Measurements from ENCODE around the gene UVRAG.

Gene UVRAG

DNA sequence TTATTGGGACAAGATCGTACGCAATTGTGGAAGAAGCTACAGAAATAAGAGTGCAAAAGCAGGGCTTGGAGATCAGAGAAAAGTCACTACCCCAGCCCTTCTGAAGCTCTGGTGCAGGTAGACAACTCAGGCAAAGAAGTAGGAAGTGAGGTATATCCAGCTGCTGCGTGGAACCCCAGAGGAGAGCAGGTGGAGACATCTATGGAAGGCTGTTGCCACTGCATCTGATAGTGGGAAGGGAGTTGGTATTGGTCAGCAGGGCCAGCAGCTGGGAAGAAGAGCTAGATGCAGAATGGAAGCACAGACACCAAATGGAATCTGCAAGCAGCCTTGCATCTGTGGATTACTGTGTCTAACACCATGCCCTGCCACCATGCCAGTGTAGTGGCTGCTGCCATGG is 226.2 kb downstream of the UVRAG start:
- Histone ChIP-seq H4K8ac (ENCODE audit: low read depth, low read length) (no peak overlapping the region), H2AK5ac (ENCODE audit: low read length) (no peak overlapping the region), H3K27me3 (ENCODE audit: insufficient read depth, low read length, poor library complexity) (no peaks in the 10 kb centered on the region), H3K4me1 (ENCODE audit: control insufficient read depth, low read depth, low read length) (no peaks in the 10 kb centered on the region), H3K79me2 (ENCODE audit: control insufficient read depth, insufficient read depth, low read length) (no peaks in the 10 kb centered on the region), H3K4ac (ENCODE audit: low read depth, low read length) (no peak overlapping the region), H3K79me1 (ENCODE audit: low read length) (no peaks in the 10 kb centered on the region), H3K9ac (ENCODE audit: low read length) (no peak overlapping the region), H2BK5ac (ENCODE audit: low read length) (no peak overlapping the region), H3K27ac (ENCODE audit: low read depth, low read length) (no peak overlapping the region), H3K4me3 (ENCODE audit: low read length) (no peak overlapping the region), H3K56ac (ENCODE audit: low read length) (no peak overlapping the region), H3K18ac (ENCODE audit: low read length) (no peak overlapping the region), H3K4me2 (ENCODE audit: low read length) (no peak overlapping the region), H2BK15ac (replicated peaks; ENCODE audit: low read depth) (no peak overlapping the region), H2BK120ac (ENCODE audit: low read depth, low read length) (no peak overlapping the region), H3K36me3 (ENCODE audit: control insufficient read depth, insufficient read depth, low read length) (no peaks in the 10 kb centered on the region), H4K5ac (ENCODE audit: low read length) (no peak overlapping the region), H3K23ac (ENCODE audit: low read length) (no peak overlapping the region)
- DNase-seq: peak; percentile 46
- WGBS (ENCODE audit: extremely low coverage, insufficient coverage, low lambda C conversion rate): no CpG with 5 or more reads among the region's 3 CpGs

DNA sequence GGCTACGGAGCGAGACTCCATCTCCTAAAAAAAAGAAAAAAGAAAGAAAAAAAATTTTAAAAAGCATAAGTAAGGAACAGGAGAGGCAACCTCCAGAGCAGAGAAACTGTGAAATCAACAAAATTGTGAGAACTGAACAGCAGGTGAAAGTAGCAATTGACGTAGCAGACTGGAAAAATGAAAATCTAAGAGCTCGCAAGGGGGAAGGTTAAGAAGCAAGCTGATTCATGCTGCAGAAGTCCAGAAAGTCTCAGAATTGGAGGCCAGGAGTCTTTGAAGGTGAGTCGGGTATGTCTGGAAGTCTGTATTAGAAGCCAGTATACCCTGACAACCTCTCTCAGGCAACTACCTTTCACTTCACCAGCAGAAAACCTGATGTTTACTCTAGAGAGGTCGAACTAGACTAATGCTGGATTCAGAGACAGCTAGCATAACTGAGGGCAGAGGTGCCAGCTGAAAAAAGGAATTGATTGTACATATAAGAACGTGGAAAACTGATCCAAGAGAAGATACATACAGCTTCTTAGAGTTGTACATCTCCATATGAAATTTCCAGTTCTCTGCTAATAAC is 229.8 kb downstream of the UVRAG start:
- Histone ChIP-seq H3K23ac (ENCODE audit: low read length) (no peak overlapping the region), H4K5ac (ENCODE audit: low read length) (no peak overlapping the region), H4K8ac (ENCODE audit: low read depth, low read length) (no peak overlapping the region), H3K9ac (ENCODE audit: low read length) (no peak overlapping the region), H3K79me1 (ENCODE audit: low read length) (no peaks in the 10 kb centered on the region), H2BK15ac (replicated peaks; ENCODE audit: low read depth) (no peak overlapping the region), H3K79me2 (ENCODE audit: control insufficient read depth, insufficient read depth, low read length) (no peaks in the 10 kb centered on the region), H2BK5ac (ENCODE audit: low read length) (no peak overlapping the region), H3K4me2 (ENCODE audit: low read length) (no peak overlapping the region), H3K18ac (ENCODE audit: low read length) (no peak overlapping the region), H3K36me3 (ENCODE audit: control insufficient read depth, insufficient read depth, low read length) (no peaks in the 10 kb centered on the region), H3K4me1 (ENCODE audit: control insufficient read depth, low read depth, low read length) (no peaks in the 10 kb centered on the region), H3K56ac (ENCODE audit: low read length) (no peak overlapping the region), H2BK120ac (ENCODE audit: low read depth, low read length) (no peak overlapping the region), H3K27ac (ENCODE audit: low read depth, low read length) (no peak overlapping the region), H3K27me3 (ENCODE audit: insufficient read depth, low read length, poor library complexity) (no peaks in the 10 kb centered on the region), H2AK5ac (ENCODE audit: low read length) (no peak overlapping the region), H3K4me3 (ENCODE audit: low read length) (no peak overlapping the region), H3K4ac (ENCODE audit: low read depth, low read length) (no peak overlapping the region)
- DNase-seq: no peak
- WGBS (ENCODE audit: extremely low coverage, insufficient coverage, low lambda C conversion rate): no CpG with 5 or more reads among the region's 7 CpGs

DNA sequence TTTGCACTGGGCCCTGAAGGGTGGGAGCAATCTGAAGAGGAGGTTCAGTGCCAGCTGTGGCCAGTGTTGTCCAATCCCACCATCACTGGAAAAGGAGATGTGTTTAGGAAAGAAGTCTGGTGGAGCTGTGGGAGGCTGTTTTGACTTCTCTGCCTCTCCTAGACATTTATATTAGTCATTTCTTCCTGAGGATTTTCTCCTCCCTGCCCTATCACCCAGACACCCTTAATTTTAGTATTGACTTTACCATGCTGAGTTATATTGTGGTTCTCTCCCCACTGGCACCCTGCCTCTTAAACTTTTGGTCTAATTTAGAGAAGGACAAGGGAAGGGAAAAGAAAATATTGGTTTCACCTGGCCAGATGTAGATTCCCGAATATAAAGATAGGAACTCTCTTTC is 232.2 kb downstream of the UVRAG start:
- no peaks in the 10 kb centered on the region for H3K27me3 ChIP-seq (ENCODE audit: insufficient read depth, low read length, poor library complexity)
- H3K18ac ChIP-seq (ENCODE audit: low read length): no peak overlapping the region
- H3K56ac ChIP-seq (ENCODE audit: low read length): no peak overlapping the region
- H3K4ac ChIP-seq (ENCODE audit: low read depth, low read length): no peak overlapping the region
- no CpG with 5 or more reads among the region's 1 CpG for WGBS (ENCODE audit: extremely low coverage, insufficient coverage, low lambda C conversion rate)
- H3K4me1 ChIP-seq (ENCODE audit: control insufficient read depth, low read depth, low read length): no peaks in the 10 kb centered on the region
- H3K4me2 ChIP-seq (ENCODE audit: low read length): no peak overlapping the region
- H3K9ac ChIP-seq (ENCODE audit: low read length): no peak overlapping the region
- H3K4me3 ChIP-seq (ENCODE audit: low read length): no peak overlapping the region
- no peak overlapping the region for H2BK5ac ChIP-seq (ENCODE audit: low read length)
- H4K8ac ChIP-seq (ENCODE audit: low read depth, low read length): no peak overlapping the region
- no peak overlapping the region for H3K23ac ChIP-seq (ENCODE audit: low read length)
- H2BK120ac ChIP-seq (ENCODE audit: low read depth, low read length): no peak overlapping the region
- no peak for DNase-seq
- H2AK5ac ChIP-seq (ENCODE audit: low read length): no peak overlapping the region
- H3K27ac ChIP-seq (ENCODE audit: low read depth, low read length): no peak overlapping the region
- H4K5ac ChIP-seq (ENCODE audit: low read length): no peak overlapping the region
- no peak overlapping the region for H2BK15ac ChIP-seq (replicated peaks; ENCODE audit: low read depth)
- H3K79me2 ChIP-seq (ENCODE audit: control insufficient read depth, insufficient read depth, low read length): no peaks in the 10 kb centered on the region
- no peaks in the 10 kb centered on the region for H3K36me3 ChIP-seq (ENCODE audit: control insufficient read depth, insufficient read depth, low read length)
- H3K79me1 ChIP-seq (ENCODE audit: low read length): no peaks in the 10 kb centered on the region

DNA sequence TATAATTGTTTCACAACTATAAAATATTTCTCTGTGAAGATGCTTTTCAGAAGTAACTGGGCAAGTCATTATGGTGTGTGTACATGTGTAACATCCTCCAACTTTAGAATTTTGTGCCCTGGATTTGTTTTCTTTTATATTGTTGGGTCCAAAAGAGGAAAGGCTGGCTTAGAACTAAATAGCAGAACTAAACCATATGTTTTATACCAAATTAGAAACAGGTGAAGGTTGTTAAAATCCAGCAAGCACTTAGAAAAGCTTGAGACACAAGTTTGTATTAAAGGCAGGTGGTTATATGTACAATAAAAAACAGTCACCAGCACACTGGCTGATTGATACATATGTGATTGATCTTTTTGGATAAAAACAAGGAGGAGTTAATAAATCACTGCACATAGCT is 232.8 kb downstream of the UVRAG start:
- no peak overlapping the region for H3K4me3 ChIP-seq (ENCODE audit: low read length)
- no peak overlapping the region for H3K9ac ChIP-seq (ENCODE audit: low read length)
- H4K5ac ChIP-seq (ENCODE audit: low read length): no peak overlapping the region
- H3K79me2 ChIP-seq (ENCODE audit: control insufficient read depth, insufficient read depth, low read length): no peaks in the 10 kb centered on the region
- H3K36me3 ChIP-seq (ENCODE audit: control insufficient read depth, insufficient read depth, low read length): no peaks in the 10 kb centered on the region
- no peak overlapping the region for H3K18ac ChIP-seq (ENCODE audit: low read length)
- no peak overlapping the region for H2BK120ac ChIP-seq (ENCODE audit: low read depth, low read length)
- H3K27me3 ChIP-seq (ENCODE audit: insufficient read depth, low read length, poor library complexity): no peaks in the 10 kb centered on the region
- H3K27ac ChIP-seq (ENCODE audit: low read depth, low read length): no peak overlapping the region
- no peak overlapping the region for H2BK5ac ChIP-seq (ENCODE audit: low read length)
- H3K4me2 ChIP-seq (ENCODE audit: low read length): no peak overlapping the region
- H3K4ac ChIP-seq (ENCODE audit: low read depth, low read length): no peak overlapping the region
- H3K56ac ChIP-seq (ENCODE audit: low read length): no peak overlapping the region
- H2AK5ac ChIP-seq (ENCODE audit: low read length): no peak overlapping the region
- H3K79me1 ChIP-seq (ENCODE audit: low read length): no peaks in the 10 kb centered on the region
- H3K4me1 ChIP-seq (ENCODE audit: control insufficient read depth, low read depth, low read length): no peaks in the 10 kb centered on the region
- DNase-seq: no peak
- no peak overlapping the region for H2BK15ac ChIP-seq (replicated peaks; ENCODE audit: low read depth)
- H4K8ac ChIP-seq (ENCODE audit: low read depth, low read length): no peak overlapping the region
- no peak overlapping the region for H3K23ac ChIP-seq (ENCODE audit: low read length)

DNA sequence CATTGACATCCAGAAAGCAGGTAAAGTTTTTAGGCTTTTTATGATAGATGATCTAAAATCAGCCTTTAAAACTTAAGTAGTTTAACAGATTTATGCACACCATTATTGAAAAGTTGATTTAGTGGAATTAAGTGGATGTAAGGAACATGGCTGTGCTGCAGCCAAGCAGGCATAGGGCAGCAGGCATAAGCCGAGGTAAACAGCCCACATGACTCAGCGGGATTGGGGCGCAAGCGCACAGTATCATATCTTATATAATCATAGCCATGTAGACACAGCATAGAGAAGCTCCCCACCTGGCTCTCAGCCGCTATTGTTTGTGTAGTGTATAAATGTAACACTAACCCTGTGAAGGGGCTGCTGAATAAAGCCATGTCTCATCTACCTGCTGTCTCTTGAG is 233.8 kb downstream of the UVRAG start:
- H3K9ac ChIP-seq (ENCODE audit: low read length): no peak overlapping the region
- H2BK120ac ChIP-seq (ENCODE audit: low read depth, low read length): no peak overlapping the region
- no peak overlapping the region for H4K8ac ChIP-seq (ENCODE audit: low read depth, low read length)
- H3K27ac ChIP-seq (ENCODE audit: low read depth, low read length): no peak overlapping the region
- no peak overlapping the region for H2AK5ac ChIP-seq (ENCODE audit: low read length)
- H3K4me2 ChIP-seq (ENCODE audit: low read length): no peak overlapping the region
- H3K4ac ChIP-seq (ENCODE audit: low read depth, low read length): no peak overlapping the region
- H2BK15ac ChIP-seq (replicated peaks; ENCODE audit: low read depth): no peak overlapping the region
- no peak overlapping the region for H4K5ac ChIP-seq (ENCODE audit: low read length)
- no peaks in the 10 kb centered on the region for H3K79me2 ChIP-seq (ENCODE audit: control insufficient read depth, insufficient read depth, low read length)
- no peak overlapping the region for H3K56ac ChIP-seq (ENCODE audit: low read length)
- no peak overlapping the region for H3K18ac ChIP-seq (ENCODE audit: low read length)
- no peak overlapping the region for H3K23ac ChIP-seq (ENCODE audit: low read length)
- H3K79me1 ChIP-seq (ENCODE audit: low read length): no peaks in the 10 kb centered on the region
- H3K27me3 ChIP-seq (ENCODE audit: insufficient read depth, low read length, poor library complexity): no peaks in the 10 kb centered on the region
- H2BK5ac ChIP-seq (ENCODE audit: low read length): no peak overlapping the region
- DNase-seq: peak; percentile 67
- H3K36me3 ChIP-seq (ENCODE audit: control insufficient read depth, insufficient read depth, low read length): no peaks in the 10 kb centered on the region
- H3K4me1 ChIP-seq (ENCODE audit: control insufficient read depth, low read depth, low read length): no peaks in the 10 kb centered on the region
- H3K4me3 ChIP-seq (ENCODE audit: low read length): no peak overlapping the region
- WGBS (ENCODE audit: extremely low coverage, insufficient coverage, low lambda C conversion rate): no CpG with 5 or more reads among the region's 5 CpGs

GRCh38 chr11:76049511-76049910 is 234.5 kb downstream of the UVRAG start:
- H3K36me3 ChIP-seq (ENCODE audit: control insufficient read depth, insufficient read depth, low read length): no peaks in the 10 kb centered on the region
- H3K18ac ChIP-seq (ENCODE audit: low read length): no peak overlapping the region
- no peaks in the 10 kb centered on the region for H3K4me1 ChIP-seq (ENCODE audit: control insufficient read depth, low read depth, low read length)
- H3K79me1 ChIP-seq (ENCODE audit: low read length): no peaks in the 10 kb centered on the region
- no peak overlapping the region for H3K4me2 ChIP-seq (ENCODE audit: low read length)
- no peak overlapping the region for H2BK120ac ChIP-seq (ENCODE audit: low read depth, low read length)
- no peak overlapping the region for H3K56ac ChIP-seq (ENCODE audit: low read length)
- H3K4me3 ChIP-seq (ENCODE audit: low read length): no peak overlapping the region
- no peak overlapping the region for H3K27ac ChIP-seq (ENCODE audit: low read depth, low read length)
- H4K8ac ChIP-seq (ENCODE audit: low read depth, low read length): no peak overlapping the region
- H4K5ac ChIP-seq (ENCODE audit: low read length): no peak overlapping the region
- no peaks in the 10 kb centered on the region for H3K27me3 ChIP-seq (ENCODE audit: insufficient read depth, low read length, poor library complexity)
- H2AK5ac ChIP-seq (ENCODE audit: low read length): no peak overlapping the region
- DNase-seq: no peak
- H3K79me2 ChIP-seq (ENCODE audit: control insufficient read depth, insufficient read depth, low read length): no peaks in the 10 kb centered on the region
- no CpG with 5 or more reads among the region's 3 CpGs for WGBS (ENCODE audit: extremely low coverage, insufficient coverage, low lambda C conversion rate)
- H3K23ac ChIP-seq (ENCODE audit: low read length): no peak overlapping the region
- no peak overlapping the region for H2BK5ac ChIP-seq (ENCODE audit: low read length)
- H3K9ac ChIP-seq (ENCODE audit: low read length): no peak overlapping the region
- H2BK15ac ChIP-seq (replicated peaks; ENCODE audit: low read depth): no peak overlapping the region
- H3K4ac ChIP-seq (ENCODE audit: low read depth, low read length): no peak overlapping the region
